GM21825 (cell line): ENCODE data around the gene HUNK.
"Not testable (repeated sequence)": the region's sequence is repeated elsewhere in the genome, so short reads cannot be mapped to it uniquely, and the experiment has no call there.

Experiments
- ATAC-seq: cut with Tn5 transposase; IDR thresholded peaks from one replicate; pipeline ENCODE4 v1.9.1; 2021; ENCODE audit warnings: mild to moderate bottlenecking, moderate library complexity; ENCODE audit not compliant: unreplicated experiment

The HUNK gene

DNA sequence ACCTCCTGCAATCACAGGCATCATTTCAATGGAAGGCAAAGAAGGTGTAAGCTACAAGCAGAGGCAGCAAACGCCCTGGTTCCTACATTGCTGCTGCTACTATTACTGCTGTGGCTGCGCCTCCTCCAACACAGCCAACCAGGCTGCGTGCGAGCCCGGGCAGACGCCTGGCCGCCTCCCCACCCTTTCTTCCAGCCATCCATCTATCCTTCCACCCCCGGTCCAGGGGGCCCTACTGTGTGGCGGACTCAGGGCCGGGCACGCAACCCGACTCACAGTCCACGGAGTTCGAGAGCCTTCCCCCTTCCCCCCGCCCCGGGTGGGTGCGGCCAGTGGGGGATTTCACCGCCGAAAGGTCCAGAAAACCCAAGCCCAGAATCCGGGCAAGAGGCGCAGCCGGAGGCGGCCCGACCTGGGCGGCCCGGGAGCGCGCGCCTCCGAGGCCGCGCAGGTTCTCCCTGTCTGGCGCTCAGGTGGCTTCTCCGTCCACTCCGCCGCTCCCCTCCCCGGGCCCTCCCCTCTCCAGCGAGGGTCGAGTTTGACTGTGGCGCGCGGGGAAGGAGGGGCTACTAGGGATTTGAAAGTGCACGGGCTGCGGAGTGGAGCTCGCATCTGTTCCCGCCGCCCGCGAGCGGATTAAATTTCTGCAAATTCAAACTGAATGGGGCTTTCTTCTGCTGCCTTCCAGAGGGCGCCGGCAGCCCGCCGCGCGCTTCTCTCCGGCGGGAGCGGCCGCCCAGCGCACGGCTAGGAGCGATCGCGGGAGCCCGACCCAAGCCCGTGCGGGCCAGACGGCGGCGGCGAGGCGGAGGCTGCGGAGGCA, at the start of gene HUNK:
Gene HUNK (plus strand): TSS at position 569 of the 823 bp plus-strand sequence. CDS start 655 bp downstream, outside the sequence.
- no peak for ATAC-seq

DNA sequence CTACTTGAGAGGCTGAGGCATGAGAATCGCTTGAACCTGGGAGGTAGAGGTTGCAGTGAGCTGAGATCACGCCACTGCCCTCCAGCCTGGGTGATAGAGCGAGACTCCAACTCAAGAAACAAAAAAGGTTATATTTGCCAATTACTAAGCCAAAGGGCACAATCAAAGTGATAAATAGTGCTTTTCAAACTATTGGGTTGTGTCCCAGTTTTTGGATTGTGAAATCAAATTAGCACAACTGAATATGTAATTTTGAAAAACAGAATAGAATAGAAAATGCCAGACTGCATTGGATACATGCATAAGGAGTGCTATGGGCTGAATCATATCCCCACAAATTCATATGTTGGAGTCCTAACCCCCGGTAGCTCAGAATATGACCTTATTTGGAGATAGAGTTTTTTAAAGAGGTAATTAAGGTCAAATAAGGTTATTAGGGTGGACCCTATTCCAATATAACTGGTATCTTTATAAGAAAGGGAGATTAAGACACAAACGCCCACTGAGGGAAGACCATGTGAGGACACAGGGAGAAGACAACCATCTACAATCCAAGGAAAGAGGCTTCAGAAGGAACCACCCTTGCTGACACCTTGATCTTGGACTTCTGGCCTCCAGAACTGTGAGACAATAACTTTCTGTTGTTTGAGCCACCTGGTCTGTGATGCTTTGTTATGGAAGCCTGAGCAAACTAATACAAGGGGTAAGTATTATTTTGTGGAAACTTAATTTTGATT, 42.9 kb upstream of the HUNK start:
- ATAC-seq: no peak

DNA sequence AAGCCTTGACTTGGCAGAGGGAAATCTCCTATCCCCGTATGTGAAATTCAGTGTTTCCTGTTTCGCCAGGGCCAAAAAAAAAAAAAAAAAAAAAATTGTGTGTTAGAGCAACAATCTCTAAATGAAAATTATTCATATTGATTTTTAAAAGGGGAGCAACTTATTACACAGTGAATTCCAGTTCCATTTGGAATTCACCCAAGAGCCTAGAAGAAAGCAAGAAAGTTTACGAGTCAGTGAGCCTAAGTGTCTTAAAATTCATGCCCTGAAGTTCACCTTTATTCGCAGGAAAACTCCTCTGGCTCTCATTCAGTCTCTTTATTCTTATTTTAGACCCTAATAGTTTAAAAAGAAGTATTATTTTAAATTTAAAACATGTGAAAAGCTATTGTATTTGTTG, 42.1 kb upstream of the HUNK start:
- no peak for ATAC-seq

DNA sequence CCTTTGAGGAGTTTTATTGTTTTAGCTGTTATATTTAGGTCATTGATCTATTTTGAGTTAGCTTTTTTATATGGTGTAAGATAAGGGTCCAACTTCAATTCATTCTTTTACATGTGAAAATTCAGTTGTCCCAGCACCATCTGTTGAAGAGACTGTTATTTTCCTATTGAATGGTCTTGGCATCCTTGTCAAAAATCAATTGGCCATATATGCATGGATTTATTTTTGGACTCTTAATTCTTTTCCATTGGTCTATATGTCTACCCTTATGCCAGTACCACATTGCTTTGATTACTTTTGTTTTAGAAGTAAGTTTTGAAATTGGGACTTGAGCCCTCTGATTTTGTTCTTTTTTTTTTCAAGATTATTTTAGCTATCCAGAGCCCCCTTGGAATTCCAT, 35.8 kb upstream of the HUNK start:
- ATAC-seq: no peak

DNA sequence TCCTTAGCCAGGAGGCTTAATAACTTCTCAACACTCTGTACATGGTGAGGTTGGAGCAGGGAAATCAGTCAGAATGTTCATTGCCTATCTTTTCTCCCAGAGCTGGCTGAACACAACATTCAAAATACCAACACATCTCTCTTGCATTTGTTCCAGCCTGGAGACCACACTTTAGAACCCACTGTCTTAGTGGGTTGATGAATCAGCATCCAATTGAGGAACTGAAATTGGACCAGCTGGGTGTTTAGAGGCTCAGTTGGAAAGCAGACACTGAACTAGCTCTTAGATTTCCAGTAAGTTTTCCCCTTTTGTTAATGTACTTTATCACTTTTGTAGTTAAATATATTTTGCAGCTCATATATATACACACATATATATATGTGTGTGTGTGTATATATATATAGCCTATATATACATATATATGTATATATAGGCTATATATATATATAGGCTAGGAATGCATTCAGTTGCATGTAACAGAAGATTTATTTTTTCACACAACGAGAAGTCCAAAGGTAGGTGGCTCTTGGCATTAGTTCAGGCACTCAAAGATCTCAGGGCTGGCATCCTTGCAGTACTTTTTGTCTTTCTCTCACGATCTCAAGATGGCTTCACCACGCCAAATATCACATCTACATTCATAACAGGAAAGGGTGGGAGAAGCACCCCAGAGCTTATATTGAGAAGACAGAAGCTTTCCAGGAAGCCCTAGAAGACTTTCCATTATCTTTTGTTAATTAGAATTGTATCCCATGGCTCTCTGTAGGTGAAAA, 35.0 kb upstream of the HUNK start:
- ATAC-seq: no peak

DNA sequence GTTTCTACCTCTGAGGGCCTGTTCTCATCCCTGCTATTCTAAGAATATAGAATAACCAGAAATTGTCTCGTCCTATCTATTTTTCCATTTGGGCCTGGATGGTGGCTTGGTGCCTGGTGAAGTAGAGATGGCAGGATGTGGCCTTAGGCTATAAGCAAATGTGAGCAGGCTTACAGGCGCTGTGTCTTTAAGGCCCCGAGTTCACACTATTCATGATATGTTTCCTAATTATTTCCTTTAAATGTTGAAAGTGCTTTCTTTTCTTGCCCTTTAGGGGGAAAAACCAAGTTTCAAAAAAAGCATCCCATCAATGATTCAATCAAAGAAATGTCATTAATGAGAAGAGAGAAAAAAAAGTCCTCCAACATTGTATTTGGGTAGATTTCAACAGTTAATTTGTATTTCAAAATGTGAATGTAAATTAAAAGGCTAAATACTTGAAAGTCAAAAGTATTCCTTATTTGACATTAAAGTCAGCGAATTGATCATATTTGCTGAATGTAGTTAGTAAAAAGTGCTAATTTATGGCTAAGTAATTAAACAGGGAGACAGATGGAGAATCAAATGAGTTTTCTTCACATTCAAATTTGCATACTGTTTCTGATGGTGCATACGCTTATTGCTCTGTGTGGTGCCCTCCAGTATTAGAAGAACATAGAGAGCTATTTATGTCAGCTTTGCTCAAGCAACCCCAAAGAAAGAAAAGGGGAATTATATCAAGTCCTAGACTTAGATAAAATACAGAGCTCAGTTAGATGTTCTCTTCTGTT, 34.0 kb upstream of the HUNK start:
- ATAC-seq: no peak

DNA sequence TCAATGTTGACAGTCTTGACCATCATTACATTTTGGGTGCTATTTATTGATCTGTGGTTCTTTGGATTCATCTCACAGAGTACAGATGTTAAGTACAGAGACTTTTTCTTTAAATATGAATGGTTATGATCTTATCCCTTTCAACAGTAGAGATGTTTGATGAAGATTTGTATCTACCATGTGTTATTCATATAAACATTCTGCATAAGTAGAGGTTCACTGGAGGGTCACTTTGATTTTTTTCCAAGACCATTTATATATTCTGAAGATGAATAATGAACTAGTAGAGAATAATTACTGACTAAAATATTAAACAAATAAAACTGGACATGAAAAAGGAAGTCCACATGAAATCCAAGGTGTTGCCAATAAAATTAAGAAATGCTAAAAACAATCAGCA, 28.6 kb upstream of the HUNK start:
- ATAC-seq: no peak

DNA sequence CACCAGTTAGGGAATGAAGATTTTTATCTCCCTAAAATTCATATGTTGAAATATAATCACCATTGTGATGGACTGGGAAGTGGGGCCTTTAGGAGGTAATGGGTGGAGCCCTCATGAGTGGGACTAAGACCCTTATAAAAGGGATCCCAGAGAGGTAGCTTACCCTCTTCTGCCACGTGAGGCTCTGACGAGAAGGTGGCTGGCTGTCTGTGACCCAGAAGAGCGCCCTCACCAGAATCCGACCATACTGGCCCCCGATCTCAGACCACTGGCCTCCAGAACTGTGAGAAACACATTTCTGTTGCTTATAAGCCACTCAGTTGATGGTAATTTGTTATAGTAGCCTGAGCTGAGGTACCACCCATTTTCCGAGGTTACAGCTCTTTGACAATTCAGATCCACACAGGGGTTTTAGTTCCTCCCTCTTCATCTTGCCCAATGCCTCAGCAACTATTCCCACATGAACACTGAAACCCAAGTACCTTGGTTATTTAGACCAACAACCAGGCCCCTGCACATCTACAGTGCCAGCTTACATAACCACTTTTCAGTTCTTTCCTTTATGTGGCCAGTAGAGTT, 27.6 kb upstream of the HUNK start:
- ATAC-seq: no peak

DNA sequence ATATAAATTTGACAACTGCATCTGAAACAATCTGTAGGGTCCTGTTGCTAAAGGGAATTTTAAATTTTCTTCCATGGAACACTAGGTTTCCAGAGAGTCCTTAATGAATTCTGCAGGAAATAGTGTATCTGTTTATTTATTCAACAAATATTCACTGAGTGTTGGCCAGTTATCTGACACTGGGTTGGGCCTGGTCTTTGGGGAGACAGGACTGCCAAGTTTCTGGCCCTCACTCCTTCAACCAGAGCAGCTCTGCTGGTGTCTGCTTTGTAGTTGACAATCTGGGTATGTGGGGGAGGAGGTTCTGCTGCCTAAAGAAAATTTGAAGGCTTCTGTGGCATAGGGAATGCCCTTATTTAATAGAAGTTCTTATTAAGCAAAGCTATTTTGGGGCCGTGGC, 26.1 kb upstream of the HUNK start:
- ATAC-seq: no peak

- ATAC-seq: no peak
Observed at GRCh38 chr21:31847761-31848160, 25.1 kb upstream of the HUNK start.

GRCh38 chr21:31848326-31848985, 24.4 kb upstream of the HUNK start:
- ATAC-seq: no peak

DNA sequence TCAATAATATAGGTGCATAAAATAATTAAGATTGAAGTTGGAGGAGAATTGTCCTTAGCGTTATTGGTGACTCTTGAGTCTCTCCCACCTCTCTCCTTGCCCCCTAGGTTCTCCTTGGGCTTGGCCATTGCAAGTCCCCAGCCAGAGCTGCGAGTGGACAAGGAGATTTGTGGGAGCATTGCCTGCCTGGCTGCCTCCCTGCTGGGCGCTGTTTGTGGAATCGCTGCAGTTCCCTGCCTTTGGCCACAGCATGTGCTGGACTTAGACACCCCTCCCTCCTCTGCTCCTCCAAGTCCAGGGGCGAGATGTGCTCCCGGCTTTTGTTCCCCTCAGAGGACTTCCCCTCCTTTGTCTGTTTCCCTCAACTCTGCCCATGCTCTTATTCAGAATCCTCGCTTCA, 21.9 kb upstream of the HUNK start:
- no peak for ATAC-seq

GRCh38 chr21:31855180-31855579, 17.6 kb upstream of the HUNK start:
- ATAC-seq: no peak

- ATAC-seq: no peak
Observed at GRCh38 chr21:31857096-31857495, 15.7 kb upstream of the HUNK start.

DNA sequence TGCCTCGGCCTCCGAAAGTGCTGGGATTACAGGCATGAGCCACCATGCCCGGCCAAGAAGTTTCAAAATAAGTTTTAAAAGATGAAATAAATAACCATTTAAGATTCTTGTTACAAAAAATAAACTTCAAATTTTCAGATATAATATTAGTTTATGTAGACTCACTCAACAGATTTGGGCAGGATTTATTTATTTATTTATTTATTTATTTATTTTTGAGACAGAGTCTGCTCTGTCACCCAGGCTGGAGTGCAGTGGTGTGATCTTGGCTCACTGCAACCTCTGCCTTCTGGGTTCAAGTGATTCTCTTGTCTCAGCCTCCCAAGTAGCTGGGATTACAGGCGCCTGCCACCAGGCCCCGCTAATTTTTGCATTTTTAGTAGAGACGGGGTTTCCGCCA, 15.2 kb upstream of the HUNK start:
- not testable (repeated sequence) for ATAC-seq

DNA sequence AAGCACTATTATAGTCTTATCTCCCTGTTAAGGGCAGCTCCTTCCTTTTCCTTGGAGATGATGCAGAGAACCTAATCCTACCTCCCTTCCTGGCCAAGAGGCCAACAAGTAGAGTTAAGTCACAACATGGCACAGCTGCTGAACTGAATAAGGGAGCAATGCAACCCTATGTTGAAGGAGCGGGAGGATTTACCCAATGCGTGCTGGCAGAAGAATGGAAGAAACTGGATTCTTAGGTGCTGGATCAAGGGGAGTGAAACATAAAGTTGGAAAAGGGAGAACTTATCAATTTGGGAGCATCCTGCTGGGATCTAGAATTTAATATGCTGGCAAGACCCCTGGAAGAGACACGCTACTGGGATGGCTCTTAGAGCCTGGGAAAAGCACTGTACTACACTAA, 12.0 kb upstream of the HUNK start:
- ATAC-seq: no peak

DNA sequence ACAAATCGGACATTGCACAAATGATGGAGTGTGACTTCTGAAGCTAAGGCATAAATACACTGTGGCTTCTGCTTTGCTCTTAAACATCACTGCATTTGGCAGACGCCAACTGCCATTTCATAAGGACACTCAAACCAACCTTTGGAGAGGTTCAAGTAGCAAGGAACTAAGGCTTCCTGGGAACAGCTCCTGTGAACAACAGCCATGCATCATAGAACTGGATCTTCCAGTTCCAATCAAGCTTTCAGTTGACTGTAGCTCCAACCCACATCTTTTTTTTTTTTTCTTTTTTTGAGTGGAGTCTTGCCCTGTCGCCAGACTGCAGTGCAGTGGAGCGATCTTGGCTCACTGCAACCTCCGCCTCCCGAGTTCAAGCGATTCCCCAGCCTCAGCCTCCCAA, 10.7 kb upstream of the HUNK start:
- no peak for ATAC-seq

- no peak for ATAC-seq
Observed at GRCh38 chr21:31865429-31865970, 7.3 kb upstream of the HUNK start.

- ATAC-seq: no peak
Observed at GRCh38 chr21:31866077-31866511, 6.7 kb upstream of the HUNK start.

DNA sequence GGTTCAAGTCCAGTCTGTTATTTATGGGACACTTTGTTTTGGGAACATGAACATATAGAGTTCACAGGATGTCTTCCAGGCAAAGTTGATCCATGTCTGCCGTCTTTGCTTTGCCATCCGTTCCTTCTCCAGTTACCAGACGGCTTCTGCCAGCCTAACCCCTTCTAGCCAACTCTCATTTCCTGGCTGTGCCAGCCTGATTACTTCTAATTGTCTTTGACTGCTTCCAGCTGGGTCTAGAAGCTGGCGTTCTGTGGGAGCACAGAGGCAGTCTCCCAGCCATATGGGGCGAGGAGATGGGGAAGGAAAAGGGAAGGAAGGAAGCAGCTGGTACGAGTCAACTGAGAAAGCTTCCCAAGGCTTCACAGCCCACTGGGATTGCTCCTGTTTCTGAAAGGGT, 3.1 kb upstream of the HUNK start:
- ATAC-seq: no peak
